HG03558 (cell line): ENCODE measurements around the gene TBC1D3E.
"Not testable (repeated sequence)": the region's sequence is repeated elsewhere in the genome, so short reads cannot be mapped to it uniquely, and the experiment has no call there.

Source experiments
- ATAC-seq: cut with Tn5 transposase; IDR thresholded peaks from one replicate; pipeline ENCODE4 v1.9.1; 2021; ENCODE audit warnings: moderate number of reproducible peaks; ENCODE audit not compliant: unreplicated experiment; ENCODE audit errors: extremely low read depth

TBC1D3E gene

GRCh38 chr17:38127651-38128050 lies at the start of gene TBC1D3E:
TSS of gene TBC1D3E (plus strand) at chr17:38127951. CDS start at chr17:38129496, 1,545 bp downstream.
- not testable (repeated sequence) for ATAC-seq

GRCh38 chr17:38087344-38087743 lies 40.4 kb upstream of the TBC1D3E start:
- not testable (repeated sequence) for ATAC-seq

- not testable (repeated sequence) for ATAC-seq
Observed at GRCh38 chr17:38088120-38088519, 39.6 kb upstream of the TBC1D3E start.

DNA sequence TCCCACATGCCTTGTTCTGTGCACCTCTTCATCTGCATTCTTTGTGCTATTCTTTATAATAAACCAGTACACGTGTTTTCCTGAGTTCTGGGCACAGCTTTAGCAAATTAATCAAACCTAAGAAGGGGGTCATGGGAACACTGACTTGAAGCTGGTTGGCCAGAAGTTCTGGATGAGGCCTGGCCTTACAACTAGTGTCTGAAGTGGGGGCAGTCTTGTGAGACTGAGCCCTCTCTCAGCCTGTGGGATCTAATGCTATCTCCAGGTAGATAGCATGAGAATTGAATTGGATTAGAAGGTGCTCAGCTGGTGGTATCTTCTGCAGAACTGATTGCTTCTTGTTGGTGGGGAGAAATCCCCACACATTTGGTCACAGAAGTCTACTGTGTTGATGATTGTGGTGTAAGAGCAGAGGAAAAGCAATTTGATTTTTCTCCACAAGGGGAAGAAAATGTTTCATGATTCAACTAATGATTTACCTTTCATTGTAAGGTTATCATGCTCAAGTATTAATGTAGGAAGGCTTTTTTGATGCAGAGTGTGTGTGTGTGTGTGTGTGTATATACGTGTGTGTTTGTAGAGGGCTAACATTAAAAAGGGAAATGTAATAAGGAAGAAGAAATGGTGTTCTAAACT lies 33.6 kb upstream of the TBC1D3E start:
- ATAC-seq: not testable (repeated sequence)

DNA sequence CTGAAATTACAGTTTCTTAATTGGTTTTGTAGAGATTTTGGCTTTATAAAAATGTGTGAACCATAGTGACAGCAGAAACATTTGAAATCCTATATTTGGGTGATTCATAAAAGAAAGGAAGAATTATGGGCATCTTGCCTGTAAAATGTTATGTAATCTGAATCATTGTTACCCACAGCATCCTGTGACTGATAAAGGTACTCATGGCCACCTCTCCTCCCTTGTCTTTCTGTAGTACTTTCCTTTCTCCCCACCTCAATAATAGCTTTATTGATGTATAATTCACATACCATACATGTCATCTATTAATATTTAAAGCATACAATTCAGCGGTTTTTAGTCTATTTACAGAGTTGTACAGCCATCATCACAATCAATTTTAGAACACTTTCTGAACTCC lies 28.5 kb upstream of the TBC1D3E start:
- not testable (repeated sequence) for ATAC-seq

DNA sequence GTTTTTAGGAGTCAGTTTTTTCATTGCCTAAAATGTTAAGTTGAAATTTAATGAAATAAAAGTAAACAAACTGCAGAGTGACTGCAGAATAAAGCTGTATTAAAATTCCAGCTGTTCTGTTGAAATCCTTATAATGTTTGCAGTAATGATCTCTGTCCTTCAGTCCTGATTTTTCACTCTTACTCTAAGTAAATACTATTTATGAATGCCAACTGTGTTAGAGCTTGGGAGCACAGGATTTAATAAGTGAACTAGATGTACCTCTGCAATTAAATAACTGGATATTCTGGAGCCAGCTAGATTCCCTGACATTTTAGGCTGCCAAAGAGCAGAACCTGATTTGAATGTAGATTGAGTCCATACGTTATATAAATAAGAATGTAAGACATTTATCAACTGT lies 7.9 kb upstream of the TBC1D3E start:
- not testable (repeated sequence) for ATAC-seq

DNA sequence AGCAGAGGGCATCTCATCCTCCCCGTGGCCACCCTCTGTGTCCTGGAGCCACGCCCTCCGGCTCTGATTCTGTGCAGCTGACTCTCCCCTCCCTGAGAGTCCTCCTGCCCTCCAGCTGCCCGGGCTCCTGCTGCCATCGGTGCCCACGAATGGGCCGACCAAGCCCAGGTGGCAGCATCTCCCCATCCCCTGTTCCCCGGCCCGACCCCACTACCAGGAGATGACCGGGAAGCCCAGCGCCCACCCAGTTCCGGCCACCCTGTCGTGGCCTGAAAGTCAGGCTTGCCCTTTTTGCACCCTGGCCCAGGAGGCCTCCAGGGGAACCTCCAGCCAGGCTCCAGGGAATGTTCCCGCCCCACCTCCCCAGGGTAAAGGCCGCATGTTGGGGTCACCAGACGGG lies 7.1 kb downstream of the TBC1D3E start:
- not testable (repeated sequence) for ATAC-seq
